ENCODE measurements around the gene ARSB. TPM values are rescaled to one million over a fixed set of nuclear protein-coding genes. Genes with fewer than 3 reads are reported as not detected.

Gene ARSB
- total RNA-seq, 1 experiment from 2014 or later = 8.4 TPM

- no peak for DNase-seq
- no peak overlapping the region for H3K4me3 ChIP-seq
- no TSS peak for BruUV-seq (replicated peaks)
- no peaks in the 10 kb centered on the region for H3K27me3 ChIP-seq (ENCODE audit: insufficient read depth, low read depth)
- no peak overlapping the region for H3K4me2 ChIP-seq
- H3K79me2 ChIP-seq (ENCODE audit: low read depth) = no peaks in the 10 kb centered on the region
- no peaks in the 10 kb centered on the region for H4K20me1 ChIP-seq (ENCODE audit: insufficient read depth)
- H3K27ac ChIP-seq = no peak overlapping the region
- H3K4me1 ChIP-seq (replicated peaks; ENCODE audit: insufficient read depth) = no peaks in the 10 kb centered on the region
- H3K9me3 ChIP-seq (ENCODE audit: insufficient read depth, low read depth) = no peaks in the 10 kb centered on the region
- POLR2A ChIA-PET (ENCODE audit: unreplicated experiment) = no interaction called here
- no peaks in the 10 kb centered on the region for H3F3A ChIP-seq (ENCODE audit: insufficient read depth, low read depth)
- H2AFZ ChIP-seq = no peak overlapping the region
- H3K9me2 ChIP-seq (ENCODE audit: insufficient read depth) = no peaks in the 10 kb centered on the region
- H3K36me3 ChIP-seq (ENCODE audit: low read depth) = no peaks in the 10 kb centered on the region
- TF ChIP-seq, protein P1, sequence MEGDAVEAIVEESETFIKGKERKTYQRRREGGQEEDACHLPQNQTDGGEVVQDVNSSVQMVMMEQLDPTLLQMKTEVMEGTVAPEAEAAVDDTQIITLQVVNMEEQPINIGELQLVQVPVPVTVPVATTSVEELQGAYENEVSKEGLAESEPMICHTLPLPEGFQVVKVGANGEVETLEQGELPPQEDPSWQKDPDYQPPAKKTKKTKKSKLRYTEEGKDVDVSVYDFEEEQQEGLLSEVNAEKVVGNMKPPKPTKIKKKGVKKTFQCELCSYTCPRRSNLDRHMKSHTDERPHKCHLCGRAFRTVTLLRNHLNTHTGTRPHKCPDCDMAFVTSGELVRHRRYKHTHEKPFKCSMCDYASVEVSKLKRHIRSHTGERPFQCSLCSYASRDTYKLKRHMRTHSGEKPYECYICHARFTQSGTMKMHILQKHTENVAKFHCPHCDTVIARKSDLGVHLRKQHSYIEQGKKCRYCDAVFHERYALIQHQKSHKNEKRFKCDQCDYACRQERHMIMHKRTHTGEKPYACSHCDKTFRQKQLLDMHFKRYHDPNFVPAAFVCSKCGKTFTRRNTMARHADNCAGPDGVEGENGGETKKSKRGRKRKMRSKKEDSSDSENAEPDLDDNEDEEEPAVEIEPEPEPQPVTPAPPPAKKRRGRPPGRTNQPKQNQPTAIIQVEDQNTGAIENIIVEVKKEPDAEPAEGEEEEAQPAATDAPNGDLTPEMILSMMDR (conservative IDR thresholded peaks at IDR 0.05) = no peak
- no peak for TF ChIP-seq EZH2 (IDR thresholded peaks at IDR 0.05; ENCODE audit: low read depth)
- intact Hi-C loops (cut with micrococcal nuclease; ENCODE audit: unreplicated experiment) = no loop called here
- CTCF ChIA-PET = interaction anchor here (0.7 kb wide), 1 partner anchor 12 kb away, joined by 3 read pairs; no protein-coding TSS in a partner anchor
Measured at GRCh38 chr5:78953092-78953800, 31.9 kb downstream of the ARSB start.

DNA sequence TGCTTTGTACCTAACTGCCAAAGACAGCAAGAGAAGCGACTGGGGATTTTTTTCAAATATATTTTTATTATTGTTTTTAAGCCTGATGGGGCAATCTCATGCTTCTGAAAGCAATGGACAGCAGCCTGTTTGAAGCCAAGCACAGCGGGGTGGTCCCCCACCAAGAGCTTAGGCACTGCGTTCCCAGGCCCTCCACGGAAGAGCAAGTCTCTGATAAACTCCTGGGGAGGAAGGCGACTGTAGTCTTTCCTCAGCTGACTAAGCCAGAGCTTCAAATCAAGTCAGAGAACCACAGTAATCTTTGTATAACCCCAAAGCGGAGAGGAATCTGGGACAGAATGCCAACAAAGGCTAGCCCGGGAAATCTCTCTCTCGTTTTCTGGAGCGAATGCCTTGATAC, 54.4 kb downstream of the ARSB start:
- no peak for DNase-seq
- intact Hi-C loops (cut with micrococcal nuclease; ENCODE audit: unreplicated experiment) = no loop called here
- no peaks in the 10 kb centered on the region for H4K20me1 ChIP-seq (ENCODE audit: insufficient read depth)
- TF ChIP-seq, protein P1 (conservative IDR thresholded peaks at IDR 0.05) = no peak
- no peak for TF ChIP-seq EZH2 (IDR thresholded peaks at IDR 0.05; ENCODE audit: low read depth)
- no peaks in the 10 kb centered on the region for H3K9me3 ChIP-seq (ENCODE audit: insufficient read depth, low read depth)
- ChIA-PET CTCF (no interaction called here), POLR2A (ENCODE audit: unreplicated experiment) (no interaction called here)
- H3F3A ChIP-seq (ENCODE audit: insufficient read depth, low read depth) = peaks cover 3% of the 10 kb centered on the region; the same call in 1 of the 2 replicates
- H3K36me3 ChIP-seq (ENCODE audit: low read depth) = no peaks in the 10 kb centered on the region
- H3K4me2 ChIP-seq = no peak overlapping the region
- H3K27ac ChIP-seq = no peak overlapping the region
- no peak overlapping the region for H2AFZ ChIP-seq
- peaks cover 10% of the 10 kb centered on the region for H3K4me1 ChIP-seq (replicated peaks; ENCODE audit: insufficient read depth)
- no peaks in the 10 kb centered on the region for H3K9me2 ChIP-seq (ENCODE audit: insufficient read depth)
- BruUV-seq (replicated peaks) = no TSS peak
- H3K79me2 ChIP-seq (ENCODE audit: low read depth) = no peaks in the 10 kb centered on the region
- no peak overlapping the region for H3K4me3 ChIP-seq
- no peaks in the 10 kb centered on the region for H3K27me3 ChIP-seq (ENCODE audit: insufficient read depth, low read depth)

DNA sequence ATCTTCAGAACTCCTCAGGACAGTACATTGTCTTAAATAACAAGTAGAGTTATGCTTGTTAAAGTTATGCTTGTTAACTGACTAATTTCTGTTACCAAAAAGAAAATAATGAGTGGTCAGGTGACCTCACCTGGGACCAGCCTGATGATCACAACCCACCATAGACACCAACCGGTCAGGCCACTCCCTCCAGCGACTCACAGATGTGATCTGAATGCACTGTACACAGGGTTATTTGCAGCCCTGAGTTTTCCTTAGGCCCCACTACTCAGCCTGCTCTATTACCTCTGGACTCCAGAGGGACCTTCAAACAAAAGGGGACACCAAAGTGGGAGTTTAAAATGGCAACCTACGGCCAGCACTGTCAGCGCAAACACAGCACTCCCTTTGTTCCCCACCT, 55.3 kb downstream of the ARSB start:
- ChIA-PET CTCF (no interaction called here), POLR2A (ENCODE audit: unreplicated experiment) (no interaction called here)
- H3K4me2 ChIP-seq = no peak overlapping the region
- H3K4me3 ChIP-seq = no peak overlapping the region
- no peaks in the 10 kb centered on the region for H3K79me2 ChIP-seq (ENCODE audit: low read depth)
- intact Hi-C loops (cut with micrococcal nuclease; ENCODE audit: unreplicated experiment) = no loop called here
- H3F3A ChIP-seq (ENCODE audit: insufficient read depth, low read depth) = peaks cover 3% of the 10 kb centered on the region; the same call in 1 of the 2 replicates
- no peak for TF ChIP-seq EZH2 (IDR thresholded peaks at IDR 0.05; ENCODE audit: low read depth)
- TF ChIP-seq, protein P1 (conservative IDR thresholded peaks at IDR 0.05) = no peak
- BruUV-seq (replicated peaks) = no TSS peak
- H3K36me3 ChIP-seq (ENCODE audit: low read depth) = no peaks in the 10 kb centered on the region
- no peak for DNase-seq
- H3K9me3 ChIP-seq (ENCODE audit: insufficient read depth, low read depth) = no peaks in the 10 kb centered on the region
- H3K27me3 ChIP-seq (ENCODE audit: insufficient read depth, low read depth) = no peaks in the 10 kb centered on the region
- H3K9me2 ChIP-seq (ENCODE audit: insufficient read depth) = no peaks in the 10 kb centered on the region
- H4K20me1 ChIP-seq (ENCODE audit: insufficient read depth) = no peaks in the 10 kb centered on the region
- H2AFZ ChIP-seq = no peak overlapping the region
- H3K4me1 ChIP-seq (replicated peaks; ENCODE audit: insufficient read depth) = peaks cover 10% of the 10 kb centered on the region
- no peak overlapping the region for H3K27ac ChIP-seq

Measured in PC-9 (cell line).